Measurements from ENCODE around the gene MFF. TPM values are rescaled to one million over a fixed set of nuclear protein-coding genes. Genes with fewer than 3 reads are reported as not detected.

MFF gene
- total and polyA plus RNA-seq, 2 of the 8 experiments (the other 6 are each of a cell fraction or from before 2014, with no cell fraction given): 36.2 to 86.8 TPM

DNA sequence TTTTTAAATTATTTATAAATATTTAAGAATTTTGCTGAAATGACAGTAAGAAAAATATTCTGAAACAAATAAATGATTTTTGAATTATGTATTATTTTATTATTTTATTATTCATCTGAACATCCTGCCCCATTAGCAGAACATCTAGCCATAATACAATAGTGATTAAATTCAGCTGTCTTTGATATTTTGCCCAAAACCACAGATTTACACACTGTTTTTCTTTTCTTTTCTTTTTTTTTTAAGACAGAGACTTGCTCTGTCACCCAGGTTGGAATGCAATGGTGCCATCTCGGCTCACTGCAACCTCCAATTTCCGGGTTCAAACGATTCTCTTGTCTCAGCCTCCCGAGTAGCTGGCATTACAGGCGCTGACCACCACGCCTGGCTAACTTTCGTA is 64.6 kb downstream of the MFF start:
- no peak overlapping the region for H2BK20ac ChIP-seq (ENCODE audit: low read length)
- FAIRE-seq: no peak
- TF ChIP-seq, protein P1, sequence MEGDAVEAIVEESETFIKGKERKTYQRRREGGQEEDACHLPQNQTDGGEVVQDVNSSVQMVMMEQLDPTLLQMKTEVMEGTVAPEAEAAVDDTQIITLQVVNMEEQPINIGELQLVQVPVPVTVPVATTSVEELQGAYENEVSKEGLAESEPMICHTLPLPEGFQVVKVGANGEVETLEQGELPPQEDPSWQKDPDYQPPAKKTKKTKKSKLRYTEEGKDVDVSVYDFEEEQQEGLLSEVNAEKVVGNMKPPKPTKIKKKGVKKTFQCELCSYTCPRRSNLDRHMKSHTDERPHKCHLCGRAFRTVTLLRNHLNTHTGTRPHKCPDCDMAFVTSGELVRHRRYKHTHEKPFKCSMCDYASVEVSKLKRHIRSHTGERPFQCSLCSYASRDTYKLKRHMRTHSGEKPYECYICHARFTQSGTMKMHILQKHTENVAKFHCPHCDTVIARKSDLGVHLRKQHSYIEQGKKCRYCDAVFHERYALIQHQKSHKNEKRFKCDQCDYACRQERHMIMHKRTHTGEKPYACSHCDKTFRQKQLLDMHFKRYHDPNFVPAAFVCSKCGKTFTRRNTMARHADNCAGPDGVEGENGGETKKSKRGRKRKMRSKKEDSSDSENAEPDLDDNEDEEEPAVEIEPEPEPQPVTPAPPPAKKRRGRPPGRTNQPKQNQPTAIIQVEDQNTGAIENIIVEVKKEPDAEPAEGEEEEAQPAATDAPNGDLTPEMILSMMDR (IDR thresholded peaks at IDR 0.05; ENCODE audit: control extremely low read depth in 1 of 3, insufficient read depth in 1 of 3, low read depth in 1 of 3, low read length in 3 of 3): no peak
- TF ChIP-seq KDM5A (IDR thresholded peaks at IDR 0.05; ENCODE audit: low read length) (no peak), MAFK (IDR thresholded peaks at IDR 0.05; ENCODE audit: low read depth, low read length) (no peak), RXRA (IDR thresholded peaks at IDR 0.05; ENCODE audit: insufficient read depth, low read depth, low read length) (no peak)

More for the DNA sequence above, 64.6 kb downstream of the MFF start:
- Histone ChIP-seq H3K18ac (ENCODE audit: extremely low read depth, low read length) (no peak overlapping the region), H3K27me3 (replicated peaks in 1 of 4; ENCODE audit: control insufficient read depth in 3 of 4, extremely low read depth in 1 of 4, insufficient read depth in 3 of 4, low read length in 3 of 4) (no peaks in the 10 kb centered on the region), H3K4me3 (ENCODE audit: extremely low read depth in 1 of 4, insufficient read depth in 2 of 4, low read depth in 3 of 4, low read length in 4 of 4) (no peak overlapping the region), H3K9ac (replicated peaks in 1 of 4; ENCODE audit: extremely low read depth in 1 of 4, low read depth in 3 of 4, low read length in 3 of 4) (no peak overlapping the region), H2AFZ (ENCODE audit: low read length) (no peak overlapping the region), H3K14ac (ENCODE audit: insufficient read length) (no peak overlapping the region), H3K23ac (ENCODE audit: insufficient read length) (no peak overlapping the region), H4K91ac (replicated peaks; ENCODE audit: insufficient read length, low read length) (no peak overlapping the region), H2BK12ac (ENCODE audit: low read depth, low read length) (no peak overlapping the region), H3K56ac (replicated peaks; ENCODE audit: insufficient read length, low read depth, low read length) (no peak overlapping the region), H3K4ac (replicated peaks; ENCODE audit: insufficient read length, low read depth, low read length) (no peak overlapping the region), H3K23me2 (ENCODE audit: low read depth, low read length) (no peaks in the 10 kb centered on the region; the same call in 1 of the 2 replicates), H2AK5ac (ENCODE audit: low read depth, low read length) (no peak overlapping the region), H3K27ac (ENCODE audit: low read depth, low read length) (no peak overlapping the region), H2BK120ac (replicated peaks; ENCODE audit: low read depth, low read length) (no peak overlapping the region), H3K4me2 (ENCODE audit: insufficient read depth in 1 of 2, low read depth in 2 of 2, low read length in 2 of 2) (no peak overlapping the region), H4K5ac (ENCODE audit: insufficient read length, low read depth, low read length) (no peak overlapping the region), H2BK5ac (ENCODE audit: low read depth, low read length) (no peak overlapping the region), H3K9me3 (ENCODE audit: insufficient read depth in 2 of 2, low read depth in 1 of 2, low read length in 1 of 2) (no peaks in the 10 kb centered on the region), H2BK15ac (ENCODE audit: low read length) (no peak overlapping the region), H3K4me1 (replicated peaks in 1 of 4; ENCODE audit: control insufficient read depth in 3 of 4, insufficient read depth in 4 of 4, low read length in 3 of 4) (no peaks in the 10 kb centered on the region; a peak in 1 of 7 replicates), H3K36me3 (ENCODE audit: control insufficient read depth in 2 of 4, insufficient read depth in 4 of 4, low read length in 3 of 4) (no peaks in the 10 kb centered on the region), H3K79me1 (ENCODE audit: low read depth, low read length) (no peaks in the 10 kb centered on the region), H4K20me1 (replicated peaks in 1 of 2; ENCODE audit: control insufficient read depth in 1 of 2, insufficient read depth in 2 of 2, low read length in 2 of 2) (no peaks in the 10 kb centered on the region), H4K8ac (ENCODE audit: extremely low read depth, insufficient read depth, low read length) (no peak overlapping the region), H3K79me2 (ENCODE audit: control insufficient read depth in 1 of 2, insufficient read depth in 2 of 2, low read length in 2 of 2) (no peaks in the 10 kb centered on the region)
- ChIA-PET CTCF (ENCODE audit: partially characterized antibody) (interaction anchor here (1.0 to 5.0 kb wide), 3 partner anchors 10 to 376 kb away, joined by 3 to 66 read pairs (median 3); partner anchors contain the start of gene TM4SF20), POLR2A (ENCODE audit: partially characterized antibody) (no interaction called here)
- DNase-seq (ENCODE audit: low read depth in 1 of 2, low spot score in 2 of 2): no peak
- WGBS, 2 experiments (ENCODE audit: extremely low coverage in 1 of 2, insufficient coverage in 1 of 2, insufficient read length in 1 of 2, insufficient replicate concordance in 2 of 2, low coverage in 1 of 2, low lambda C conversion rate in 2 of 2, missing lambda C conversion rate in 1 of 2): 98% methylated on average over 7 of the region's 7 CpGs; no CpG with 5 or more reads in 1 of the 2 experiments

Measured in H1 (cell line).